SH-SY5Y (cell line): Measurements from ENCODE around the gene HAT1.

Source experiments
- GATA2 ChIP-seq: IDR thresholded peaks from 2 replicates; pipeline ENCODE4 v1.6.1; 2011; ENCODE audit warnings: mild to moderate bottlenecking, low read depth, low read length
- GATA3 ChIP-seq: IDR thresholded peaks from 2 replicates; pipeline ENCODE4 v1.6.1; 2011; ENCODE audit warnings: low read depth, mild to moderate bottlenecking, low read length, moderate library complexity

DNA sequence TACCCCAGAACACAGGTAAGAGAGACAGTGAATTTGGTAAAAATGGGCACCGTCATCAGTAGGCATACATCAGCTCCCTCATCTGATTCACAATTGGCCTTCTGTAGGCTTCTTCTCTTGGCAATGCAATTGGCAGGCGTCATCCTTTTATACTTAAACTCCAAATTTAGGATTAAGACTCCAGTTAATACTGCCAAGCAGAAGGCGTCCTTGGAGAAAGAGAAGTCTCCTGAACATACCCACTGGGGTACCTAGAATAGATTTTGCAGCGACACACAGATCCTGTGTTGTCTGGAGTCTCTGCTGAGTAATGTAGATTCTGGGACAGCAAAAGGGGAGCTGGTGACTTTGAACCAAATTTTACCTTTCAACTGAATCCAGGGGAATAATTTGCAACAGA, 76.9 kb downstream of the HAT1 start:
- TF ChIP-seq GATA2 (no peak), GATA3 (no peak)
